HG03520 (cell line): ENCODE results near the gene SIGLEC1.

Source experiments
- ATAC-seq: cut with Tn5 transposase; IDR thresholded peaks from one replicate; pipeline ENCODE4 v1.9.1; 2021; ENCODE audit warnings: mild to moderate bottlenecking, moderate library complexity; ENCODE audit not compliant: unreplicated experiment

The SIGLEC1 gene

DNA sequence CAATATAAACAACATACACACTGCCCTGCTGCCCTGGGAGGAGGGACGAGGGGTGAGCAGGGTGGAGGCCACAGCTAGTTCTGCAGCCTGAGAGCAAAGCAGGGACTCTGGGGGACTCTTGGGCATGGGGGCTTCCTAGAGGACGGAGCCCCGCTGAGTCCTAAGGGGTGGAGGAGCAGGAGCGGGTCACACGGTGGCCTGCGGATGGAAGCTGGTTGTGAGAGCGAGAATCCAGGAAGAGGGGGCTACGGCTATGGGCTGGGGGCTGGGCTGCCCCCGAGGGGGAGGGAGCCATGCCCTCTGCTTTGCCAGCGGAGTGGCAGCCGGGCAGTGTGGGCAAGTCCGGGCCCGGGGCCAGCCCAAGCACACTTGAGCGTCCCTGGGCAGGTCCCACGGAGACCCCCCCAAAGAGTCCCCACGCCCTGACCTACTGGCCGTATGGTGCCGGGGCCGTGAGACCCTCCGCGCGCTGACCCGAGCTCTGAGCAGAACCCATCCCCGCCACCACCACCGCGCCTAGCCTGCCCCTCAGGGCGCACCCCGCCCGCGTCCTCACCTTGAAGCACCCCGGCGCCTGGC is 31.0 kb downstream of the SIGLEC1 start:
- no peak for ATAC-seq

DNA sequence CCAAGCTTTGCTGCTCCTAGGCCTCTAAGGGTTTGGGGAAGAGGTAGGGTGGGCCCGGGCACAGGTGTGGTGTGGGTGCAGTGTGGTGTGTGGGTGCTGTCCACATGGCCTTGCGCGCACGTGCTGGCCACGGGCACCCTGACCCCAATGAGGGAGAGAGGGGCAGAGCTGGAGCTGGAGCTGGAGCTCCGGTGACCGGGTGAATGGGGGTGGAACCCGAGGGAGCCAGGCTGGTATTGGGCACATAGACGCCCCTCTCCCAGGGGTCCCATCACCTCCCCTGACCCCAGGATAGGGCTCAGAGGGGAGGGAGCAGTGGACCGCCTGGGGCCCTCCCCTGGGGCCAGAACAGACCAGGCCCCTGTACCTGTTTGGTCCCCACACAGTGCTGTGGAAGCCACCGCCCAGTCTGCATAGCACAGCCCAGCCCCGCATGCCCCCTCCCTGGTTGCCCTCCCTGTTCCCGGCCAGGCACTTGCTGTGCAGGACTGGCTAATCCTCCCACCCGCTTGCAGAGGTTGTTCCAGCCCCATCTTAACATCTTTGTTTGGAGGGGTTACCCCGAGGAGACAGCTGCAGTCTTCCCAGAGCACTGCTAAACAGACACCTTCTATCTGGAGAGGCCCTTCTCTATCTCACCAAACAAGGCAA is 31.6 kb downstream of the SIGLEC1 start:
- no peak for ATAC-seq

DNA sequence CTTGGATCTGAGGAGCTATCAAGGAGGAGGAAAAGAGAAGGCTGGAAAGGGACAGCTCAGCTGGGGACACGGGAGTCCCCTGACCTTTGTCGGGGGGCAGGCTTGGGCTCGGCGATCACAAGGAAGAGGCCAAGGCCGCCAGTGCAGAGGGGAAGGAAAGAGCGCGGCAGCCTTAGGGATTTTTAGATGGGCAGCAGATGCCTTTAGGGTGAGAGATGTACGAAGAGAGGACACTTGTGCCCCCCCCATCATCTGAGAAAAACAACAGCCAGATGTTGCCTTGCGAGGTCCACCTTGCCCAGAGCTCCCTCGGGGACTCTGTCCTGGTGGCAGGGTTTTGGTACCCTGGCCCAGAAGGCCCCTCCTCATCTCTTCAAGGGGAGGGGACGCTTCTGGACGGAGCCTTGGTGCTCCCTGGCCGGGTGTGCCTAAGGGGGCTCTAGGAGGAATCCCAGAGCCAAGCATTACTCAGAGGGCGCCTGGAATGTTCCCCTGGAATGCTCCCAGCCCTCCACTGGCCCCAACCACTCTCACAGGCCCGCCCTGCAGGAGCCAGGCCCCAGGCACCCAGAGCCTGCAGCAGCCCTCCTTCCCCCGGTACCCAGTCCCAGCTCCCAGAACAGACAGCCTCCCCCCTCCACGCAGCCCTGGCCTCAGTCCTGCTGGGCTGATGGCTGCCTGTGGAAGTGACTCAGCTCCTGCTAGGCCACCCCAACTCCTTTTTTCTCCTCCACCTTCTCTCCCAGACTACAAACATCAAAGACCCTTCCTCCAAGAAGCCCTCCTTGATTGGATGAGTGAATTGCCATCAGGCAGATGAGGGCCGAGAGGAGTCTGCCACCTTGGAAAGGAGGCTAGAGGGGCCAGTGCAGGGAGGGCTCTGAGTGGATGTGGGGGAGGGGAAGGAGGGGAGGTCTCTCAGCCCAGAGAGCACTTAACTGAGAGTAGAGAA is 32.4 kb downstream of the SIGLEC1 start:
- no peak for ATAC-seq

DNA sequence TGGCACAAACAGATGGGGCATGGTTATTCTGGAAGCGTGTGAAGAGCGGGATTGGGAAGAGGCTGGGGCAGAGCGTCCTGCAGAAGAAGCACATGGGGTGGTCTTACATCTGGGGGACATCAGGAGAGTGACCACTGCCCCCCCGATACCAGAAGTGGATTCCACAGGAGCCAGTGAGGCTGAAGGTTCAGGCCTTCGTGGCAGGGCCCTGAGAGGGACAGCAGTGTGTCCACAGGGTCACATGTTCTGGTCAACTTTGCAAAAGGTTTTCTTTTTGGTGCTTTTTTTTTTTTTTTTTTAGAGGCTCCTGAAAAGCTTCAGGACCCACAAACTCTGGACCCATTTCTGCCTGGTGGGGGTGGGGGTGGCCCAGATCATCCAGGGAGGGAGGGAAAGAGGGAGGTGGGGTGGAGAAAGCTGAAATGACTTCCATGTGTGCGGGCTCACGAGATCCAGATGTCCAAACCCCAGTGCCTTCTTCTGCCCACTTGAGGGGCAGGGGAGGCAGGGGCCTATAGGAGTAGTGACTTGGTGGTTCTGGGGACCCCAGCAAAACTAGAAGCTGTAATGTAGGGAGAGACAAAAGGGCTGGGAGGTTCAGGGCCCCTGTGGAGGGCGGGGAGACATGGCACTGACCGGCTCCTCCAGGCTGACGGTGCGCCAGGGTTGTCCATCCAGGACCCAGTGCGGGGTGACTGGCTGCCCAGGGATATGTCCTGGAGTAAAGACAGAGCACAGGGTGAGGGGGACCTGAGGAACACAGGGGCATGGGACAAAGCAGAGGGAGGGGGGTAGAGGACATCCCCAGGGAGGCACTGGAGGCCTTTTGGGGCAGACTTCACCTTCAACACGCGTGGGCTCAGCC is 33.3 kb downstream of the SIGLEC1 start:
- ATAC-seq: no peak

DNA sequence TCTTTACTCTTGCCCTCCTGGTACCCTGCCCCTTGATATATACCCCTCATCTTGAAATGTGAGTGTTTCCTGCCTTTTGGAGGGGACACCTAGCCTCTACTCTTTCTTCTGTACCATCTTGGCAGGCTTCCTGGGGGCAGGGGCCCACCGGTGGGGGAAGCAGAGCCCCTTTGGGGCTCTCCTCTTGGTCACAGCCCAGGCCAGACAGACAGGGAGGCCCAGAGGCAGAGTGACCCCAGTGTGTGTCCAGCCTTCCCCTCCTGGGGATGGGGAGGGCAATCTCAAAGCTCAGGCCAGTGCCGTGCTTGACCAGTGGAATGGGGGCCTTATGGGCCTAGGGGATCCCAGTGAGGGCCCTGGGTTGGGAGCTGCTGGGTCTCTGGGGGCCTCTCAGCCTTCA is 34.2 kb downstream of the SIGLEC1 start:
- no peak for ATAC-seq

DNA sequence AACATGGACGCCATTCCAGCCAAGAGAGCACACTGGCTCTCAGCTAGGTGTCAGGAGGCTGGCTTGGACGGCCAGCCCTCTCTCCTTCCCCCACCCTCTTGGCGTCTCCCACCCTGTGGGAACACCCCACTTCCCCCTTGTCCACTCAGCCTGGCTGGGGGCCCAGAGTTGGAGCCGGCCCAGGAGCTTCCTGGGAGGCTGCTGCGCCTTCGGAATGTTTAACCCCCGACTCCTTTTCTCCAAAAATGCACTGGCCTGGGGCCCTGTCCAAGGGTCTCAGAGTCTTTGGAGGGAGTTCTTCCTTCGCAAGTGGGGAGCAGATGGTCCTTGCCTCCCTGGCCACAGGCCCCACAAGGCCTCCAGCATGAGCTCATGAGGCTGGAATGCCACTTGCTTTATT is 34.7 kb downstream of the SIGLEC1 start:
- no peak for ATAC-seq

DNA sequence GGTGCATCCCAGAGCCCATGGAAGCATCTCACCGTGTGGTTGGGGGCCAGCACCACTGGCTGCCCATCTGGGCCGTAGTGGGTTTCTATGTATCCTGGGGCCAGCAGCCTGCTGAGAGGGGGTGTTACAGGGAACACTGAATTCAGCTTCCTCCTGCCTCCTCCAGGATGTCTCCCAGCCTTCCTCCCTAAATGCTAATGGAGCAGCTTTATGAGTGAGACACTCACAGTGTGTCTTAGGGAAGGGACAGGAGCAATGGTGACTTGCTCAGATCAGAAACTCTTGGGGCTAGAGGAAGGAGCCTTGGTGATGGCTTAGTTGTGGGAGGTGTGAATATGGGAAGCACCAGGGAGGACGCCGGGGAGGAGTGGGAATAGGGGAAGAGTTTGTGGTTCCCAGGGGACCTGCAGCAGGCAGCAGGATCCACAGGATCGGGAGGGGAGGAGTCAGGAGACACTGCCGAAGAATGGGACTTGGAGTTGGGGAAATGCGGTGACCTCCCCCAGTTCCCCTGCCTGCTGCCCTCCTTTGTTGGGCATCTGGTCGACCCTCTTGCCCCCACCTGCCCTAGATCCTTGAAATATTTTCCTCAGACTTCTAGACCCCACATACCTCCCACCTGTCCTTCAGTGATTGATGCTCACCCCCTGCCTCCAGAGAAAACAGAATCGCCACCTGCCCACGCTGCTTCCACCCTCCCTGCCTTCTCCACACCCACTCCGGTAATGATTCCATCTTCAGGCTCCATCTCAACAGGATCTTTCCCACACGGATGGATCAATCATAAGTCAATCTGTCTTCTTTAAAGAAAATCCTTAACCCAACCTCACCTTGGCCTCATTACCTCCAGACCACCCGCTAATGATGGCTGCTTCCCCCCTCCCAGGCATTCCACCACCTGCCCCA is 37.2 kb downstream of the SIGLEC1 start:
- ATAC-seq: no peak

DNA sequence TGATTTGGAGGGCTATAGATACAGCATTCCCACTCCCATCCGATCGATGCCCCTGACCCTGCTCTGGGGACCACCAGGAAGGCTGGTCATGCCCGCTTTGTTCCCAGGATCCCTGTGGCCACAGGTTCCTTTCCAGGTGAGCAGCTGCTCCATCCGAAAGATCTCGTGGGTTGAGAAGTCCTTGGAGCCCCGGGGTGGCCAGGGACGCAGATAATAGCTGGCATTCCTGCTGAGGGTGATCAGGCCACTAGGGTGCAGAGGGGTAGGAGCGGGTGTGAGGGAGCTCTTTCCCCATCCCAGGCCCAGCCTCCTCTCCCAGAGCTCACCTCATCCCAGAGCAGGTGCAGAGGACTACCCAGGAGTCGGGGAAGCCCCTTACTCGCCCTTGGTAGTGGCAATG is 38.0 kb downstream of the SIGLEC1 start:
- ATAC-seq: no peak

DNA sequence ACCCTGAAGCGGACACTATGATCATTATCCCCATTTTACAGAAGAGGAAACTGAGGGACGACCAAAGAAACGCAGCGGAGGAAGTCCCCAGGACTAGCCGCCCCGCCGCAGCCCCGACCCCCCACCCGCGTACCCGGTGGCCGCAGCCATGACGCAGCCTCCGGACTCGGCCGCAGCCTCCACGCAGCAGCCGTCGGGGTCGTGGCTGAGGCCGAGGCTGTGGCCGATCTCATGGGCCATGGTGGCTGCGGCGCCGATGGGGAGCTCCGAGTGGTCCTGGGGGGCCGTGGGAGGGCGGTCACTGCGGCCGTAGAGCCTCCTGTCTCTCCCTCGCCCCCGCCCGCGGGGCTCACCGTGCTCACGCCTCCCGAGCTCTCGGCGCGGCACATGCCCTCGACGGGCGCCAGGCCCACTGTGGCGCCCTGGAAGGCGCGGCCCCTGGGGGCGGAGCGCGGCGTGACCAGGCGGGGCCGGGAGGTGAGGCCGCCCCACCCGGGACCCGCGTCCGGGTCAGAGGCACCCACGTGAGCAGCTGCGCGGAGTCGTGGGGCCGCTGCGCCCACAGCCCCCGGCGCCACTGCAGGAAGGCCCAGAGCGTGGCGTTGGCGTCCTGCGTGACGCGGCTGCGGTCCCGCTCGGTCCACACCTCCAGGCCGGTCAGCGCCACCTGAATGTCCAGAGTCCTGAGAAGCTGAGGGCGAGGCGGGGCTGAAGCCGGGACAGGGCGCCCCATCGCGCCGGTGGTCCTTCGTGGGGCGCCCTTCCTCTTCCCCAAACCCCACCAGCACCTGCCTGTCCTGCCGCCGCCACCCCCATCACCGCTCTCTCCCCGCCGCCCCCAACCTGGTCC is 39.0 kb downstream of the SIGLEC1 start:
- ATAC-seq: no peak

DNA sequence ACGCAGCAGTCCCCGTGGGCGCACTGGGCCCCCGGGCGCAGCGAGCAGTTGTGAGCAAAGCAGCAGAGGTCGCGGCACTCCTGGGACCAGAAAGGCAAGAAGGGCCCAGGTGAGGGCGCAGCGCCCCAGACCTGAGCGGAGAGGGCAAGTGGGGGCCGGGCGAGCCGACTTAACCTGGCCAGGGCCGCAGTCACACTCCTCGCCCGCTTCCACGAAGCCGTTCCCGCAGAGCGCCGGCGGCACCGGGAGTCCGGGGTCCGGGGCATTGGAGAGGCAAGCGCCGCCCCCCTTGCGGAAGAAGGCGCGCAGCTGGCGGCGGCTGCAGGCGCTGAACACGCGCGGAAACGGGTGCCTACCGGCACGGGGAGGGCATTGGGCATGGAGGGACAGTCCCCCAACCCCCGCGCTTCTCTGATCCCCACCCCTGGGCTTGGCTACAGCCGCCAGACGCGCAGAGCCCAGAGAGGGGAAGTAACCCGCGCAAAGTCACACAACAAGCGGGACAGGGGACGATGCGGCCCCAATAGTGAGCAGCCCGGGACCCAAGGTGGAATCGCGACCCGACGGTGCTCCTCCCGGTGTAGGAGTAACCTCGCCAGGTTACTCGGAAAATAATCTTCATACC is 39.7 kb downstream of the SIGLEC1 start:
- ATAC-seq: no peak

DNA sequence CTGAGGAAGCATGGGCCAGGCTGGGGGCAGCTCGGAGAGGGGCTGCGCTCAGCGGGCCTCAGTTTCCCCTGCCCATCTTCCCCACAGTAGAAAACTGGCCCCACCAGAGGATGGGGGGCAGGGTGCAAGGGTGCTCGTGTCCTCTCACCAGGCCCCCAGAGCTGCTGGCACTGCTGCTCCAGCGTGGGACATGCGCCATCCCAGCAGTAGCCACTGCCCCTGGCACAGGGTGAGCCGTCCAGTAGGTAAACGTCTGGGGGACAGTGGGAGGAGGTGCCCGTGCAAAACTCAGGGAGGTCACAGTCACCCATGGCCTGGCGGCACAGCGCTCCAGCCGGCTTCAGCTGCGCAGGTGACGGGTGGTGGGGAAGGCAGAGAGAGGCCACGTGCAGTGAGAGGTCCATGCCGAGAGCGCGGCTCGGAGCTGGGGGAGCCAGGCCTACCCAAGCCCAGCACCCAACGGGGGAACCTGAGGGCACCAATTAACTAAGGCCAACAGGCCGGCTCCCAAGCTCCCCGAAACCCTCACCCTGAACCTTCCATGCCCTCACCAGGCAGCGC is 40.3 kb downstream of the SIGLEC1 start:
- ATAC-seq: no peak

DNA sequence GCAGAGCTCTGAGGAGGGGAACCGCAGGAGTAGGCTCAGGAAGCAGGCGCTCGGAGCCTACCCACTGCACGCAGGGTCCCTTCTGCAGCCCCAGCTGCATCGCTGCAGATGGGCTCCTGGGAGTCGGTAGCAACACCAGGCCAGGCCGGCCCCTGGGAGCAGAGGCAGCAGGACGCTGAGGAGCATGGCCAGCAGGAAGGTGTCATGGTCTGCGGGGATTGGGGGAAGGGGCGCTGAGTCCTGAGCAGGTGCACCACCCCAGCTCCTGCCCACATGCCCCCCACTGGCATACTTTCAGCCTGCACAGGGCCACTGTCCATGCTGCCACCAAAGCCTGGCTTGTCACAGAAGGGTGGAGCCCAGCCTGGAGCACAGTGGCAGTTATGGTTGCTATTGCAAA is 41.5 kb downstream of the SIGLEC1 start:
- ATAC-seq: no peak

DNA sequence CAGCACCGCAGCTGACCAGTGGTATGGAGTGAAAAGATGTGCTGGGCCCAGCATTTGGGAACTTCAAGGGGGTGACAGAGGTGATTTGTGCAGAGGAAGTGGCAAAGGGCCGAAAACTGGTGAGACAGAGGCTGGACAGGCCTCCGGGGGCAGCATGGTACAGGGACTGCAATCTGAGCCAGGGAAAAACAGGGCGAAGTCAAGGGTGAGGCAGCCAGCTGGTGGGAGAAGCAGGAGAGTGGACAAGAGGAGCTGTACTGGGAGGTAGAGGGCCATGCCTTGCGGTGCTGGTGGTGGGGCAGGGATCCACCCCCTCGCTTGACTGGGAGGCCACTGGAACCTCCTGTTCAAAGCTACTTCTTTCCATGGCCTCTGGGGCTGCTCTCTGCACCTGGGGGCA is 41.9 kb downstream of the SIGLEC1 start:
- ATAC-seq: no peak

DNA sequence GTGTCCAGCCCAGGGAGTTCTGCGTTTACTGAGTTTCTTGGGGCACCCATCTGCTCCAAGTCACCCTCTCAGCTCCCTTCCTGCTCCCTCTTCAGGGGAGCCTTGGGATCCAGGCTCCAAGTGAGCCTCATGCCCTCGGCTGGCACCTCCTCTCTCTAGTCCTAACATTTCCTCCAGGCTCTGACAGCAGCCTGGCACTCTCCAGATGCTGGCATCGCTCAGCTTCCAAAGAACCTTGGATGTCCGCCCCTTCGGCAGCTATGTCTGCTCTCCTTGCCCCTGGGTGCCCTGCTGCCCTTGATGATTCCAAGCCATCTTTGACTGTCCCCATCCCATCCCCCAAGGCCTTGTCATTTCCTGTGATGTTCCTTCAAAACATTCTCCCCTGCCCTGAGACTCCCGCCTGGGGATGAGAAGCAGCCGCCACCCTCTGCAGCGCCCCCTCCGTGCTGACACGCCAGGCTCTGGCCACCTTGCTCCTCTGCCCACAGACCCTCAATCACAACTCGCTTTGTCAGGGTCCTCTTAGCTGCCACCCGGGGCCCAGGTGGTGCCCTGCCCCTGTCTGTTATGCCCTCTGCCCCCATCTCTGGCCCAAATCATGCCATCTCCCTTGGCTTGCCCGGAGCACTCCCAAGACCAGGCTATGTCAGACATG is 42.6 kb downstream of the SIGLEC1 start:
- no peak for ATAC-seq

DNA sequence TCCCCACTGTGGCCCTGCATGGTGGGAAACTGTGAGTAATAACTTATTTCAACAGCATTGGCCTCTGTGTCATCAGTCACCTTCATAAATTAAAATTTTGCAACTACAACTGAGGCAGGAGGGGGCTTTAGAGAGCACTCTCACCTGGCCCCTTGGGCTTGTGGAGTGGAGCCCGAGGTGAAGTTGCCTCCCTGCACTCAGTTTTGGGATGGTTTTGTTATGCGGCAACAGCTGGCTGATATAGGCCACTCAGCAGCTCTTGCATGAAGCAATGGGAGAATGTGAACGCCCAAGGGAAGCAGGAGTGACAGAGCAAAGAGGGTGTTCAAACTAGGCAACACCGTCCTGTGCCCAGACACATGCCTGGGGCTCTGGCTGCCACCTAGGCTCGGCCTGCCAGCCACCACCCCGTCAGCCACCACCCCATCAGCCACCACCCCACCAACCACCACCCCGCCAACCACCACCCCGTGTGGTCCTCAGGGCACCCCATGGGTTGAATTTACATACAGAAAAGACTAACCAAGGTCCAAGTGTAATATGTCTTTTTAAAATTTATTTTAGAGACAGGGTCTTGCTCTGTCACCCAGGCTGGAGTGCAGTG is 44.9 kb downstream of the SIGLEC1 start:
- ATAC-seq: no peak

DNA sequence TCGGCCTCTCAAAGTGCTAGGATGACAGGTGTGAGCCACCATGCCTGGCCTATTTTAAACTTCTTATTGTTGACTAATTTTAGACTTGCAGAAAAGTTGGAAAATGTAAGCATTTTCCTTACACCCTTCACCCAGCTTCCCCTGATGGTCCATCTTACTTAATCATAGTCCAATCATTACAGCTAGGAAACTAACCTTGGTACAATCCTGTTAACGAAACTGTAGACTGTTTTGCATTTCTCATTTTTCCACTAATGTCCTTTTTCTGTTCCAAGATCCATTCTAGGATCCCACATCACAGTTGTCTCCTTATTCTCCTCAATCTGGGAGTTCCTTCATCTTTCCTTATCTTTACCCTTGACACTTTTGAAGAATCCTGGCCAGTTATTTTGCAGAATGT is 48.5 kb downstream of the SIGLEC1 start:
- no peak for ATAC-seq

DNA sequence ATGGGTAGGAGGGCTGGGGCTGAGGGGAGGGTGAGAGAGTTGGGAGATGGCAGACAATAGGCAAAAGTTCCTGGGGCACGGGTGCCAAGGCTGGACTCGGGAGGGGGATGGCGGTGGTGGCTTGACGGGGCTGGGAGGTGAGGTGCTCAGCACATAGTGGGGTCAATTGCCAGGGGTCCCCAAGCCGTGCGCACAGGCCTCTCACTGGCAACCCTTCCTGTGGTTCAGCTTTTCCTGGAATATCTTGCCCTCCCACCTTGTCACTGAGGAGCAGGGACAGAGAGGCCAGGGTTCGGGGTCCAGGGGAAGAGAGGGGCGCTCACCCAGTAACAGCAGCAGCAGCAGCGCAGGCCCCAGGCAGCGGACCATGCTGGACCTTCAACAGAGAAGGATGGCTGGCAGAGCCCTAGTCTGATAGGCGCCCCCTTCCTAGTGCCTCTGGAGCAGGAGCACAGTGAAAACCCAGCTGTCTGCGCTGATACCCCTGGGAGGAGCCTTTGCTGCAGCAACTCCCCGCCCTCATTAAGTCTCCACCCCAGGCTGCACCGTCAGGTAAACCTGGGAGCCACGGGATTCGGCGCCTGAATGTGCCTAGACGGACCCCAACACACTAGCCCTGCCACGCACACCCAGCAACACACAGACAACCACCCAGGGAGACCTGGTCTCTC is 49.2 kb downstream of the SIGLEC1 start, which contains the start of gene GFRA4:
Gene GFRA4 (minus strand): TSS at position 369 of the 671 bp plus-strand sequence. CDS start 0 bp downstream, at position 369.
- ATAC-seq: no peak
